DND-41 (cell line): ENCODE results near the gene PRCC.

Experiments
- CTCF ChIP-seq: IDR thresholded peaks from 2 replicates; pipeline ENCODE4 v1.5.1; 2012; ENCODE audit warnings: borderline replicate concordance, low read length, moderate library complexity, mild to moderate bottlenecking; ENCODE audit not compliant: poor library complexity, severe bottlenecking; ENCODE audit errors: extremely low read depth
- EZH2 ChIP-seq: IDR thresholded peaks from 3 replicates; pipeline ENCODE4 v1.6.1; 2012; ENCODE audit warnings: borderline replicate concordance, low read depth, mild to moderate bottlenecking, moderate library complexity, low read length, inconsistent platforms; ENCODE audit not compliant: severe bottlenecking

DNA sequence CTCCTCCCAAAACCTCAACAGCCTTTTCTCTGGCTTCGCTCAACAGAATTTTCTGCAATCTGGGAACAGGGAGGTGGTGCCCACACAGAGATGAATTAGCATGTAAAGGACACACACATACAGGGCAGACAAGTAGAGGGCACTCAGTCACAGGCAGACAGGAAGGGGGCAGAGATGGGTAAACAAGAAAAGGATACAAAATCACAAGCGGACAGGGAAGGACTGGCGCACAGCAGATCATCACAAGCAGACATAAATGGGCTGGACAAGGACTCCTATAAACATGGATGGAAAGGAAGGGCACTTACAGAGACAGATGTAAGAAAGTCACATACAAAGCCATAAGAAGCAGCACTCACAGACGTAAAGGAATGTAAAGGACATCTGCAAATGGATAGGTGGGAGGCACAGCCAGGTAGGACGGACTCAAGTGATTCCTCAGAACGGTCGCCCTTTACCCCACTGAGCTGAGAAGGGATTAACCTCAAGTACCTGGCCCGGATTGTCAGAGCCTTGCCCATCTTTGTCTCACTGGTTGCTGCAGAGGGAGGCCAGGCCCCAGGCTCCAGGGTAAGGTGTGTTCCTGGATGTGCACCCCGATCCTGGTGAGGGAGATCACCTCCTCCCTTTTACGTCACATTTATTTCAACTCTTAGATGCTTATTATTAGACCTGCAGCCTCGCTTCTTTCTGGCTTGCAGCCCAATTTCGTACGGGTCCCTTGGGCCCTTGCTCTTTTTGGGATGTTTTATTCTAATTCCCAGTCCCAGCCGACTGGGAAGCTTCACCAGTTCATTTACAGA, 836 bp upstream of the PRCC start:
- TF ChIP-seq EZH2: no peak
- TF ChIP-seq CTCF: no peak
